Stimulated activated CD4-positive, alpha-beta T cell treated with anti-CD3 and anti-CD28 coated beads, Interleukin-4, amount 100 ng/mL, for 1 hour (primary cell): ENCODE results near the gene DCAF12.
A peak's percentile ranks its signal among the peaks of the same experiment; 100 is the strongest.
"Not testable (repeated sequence)": the region's sequence is repeated elsewhere in the genome, so short reads cannot be mapped to it uniquely, and the experiment has no call there.

Experiments
- DNase-seq: peaks from one replicate; pipeline ENCODE4 v3.0.0-alpha.2; 2020

DCAF12 gene

DNA sequence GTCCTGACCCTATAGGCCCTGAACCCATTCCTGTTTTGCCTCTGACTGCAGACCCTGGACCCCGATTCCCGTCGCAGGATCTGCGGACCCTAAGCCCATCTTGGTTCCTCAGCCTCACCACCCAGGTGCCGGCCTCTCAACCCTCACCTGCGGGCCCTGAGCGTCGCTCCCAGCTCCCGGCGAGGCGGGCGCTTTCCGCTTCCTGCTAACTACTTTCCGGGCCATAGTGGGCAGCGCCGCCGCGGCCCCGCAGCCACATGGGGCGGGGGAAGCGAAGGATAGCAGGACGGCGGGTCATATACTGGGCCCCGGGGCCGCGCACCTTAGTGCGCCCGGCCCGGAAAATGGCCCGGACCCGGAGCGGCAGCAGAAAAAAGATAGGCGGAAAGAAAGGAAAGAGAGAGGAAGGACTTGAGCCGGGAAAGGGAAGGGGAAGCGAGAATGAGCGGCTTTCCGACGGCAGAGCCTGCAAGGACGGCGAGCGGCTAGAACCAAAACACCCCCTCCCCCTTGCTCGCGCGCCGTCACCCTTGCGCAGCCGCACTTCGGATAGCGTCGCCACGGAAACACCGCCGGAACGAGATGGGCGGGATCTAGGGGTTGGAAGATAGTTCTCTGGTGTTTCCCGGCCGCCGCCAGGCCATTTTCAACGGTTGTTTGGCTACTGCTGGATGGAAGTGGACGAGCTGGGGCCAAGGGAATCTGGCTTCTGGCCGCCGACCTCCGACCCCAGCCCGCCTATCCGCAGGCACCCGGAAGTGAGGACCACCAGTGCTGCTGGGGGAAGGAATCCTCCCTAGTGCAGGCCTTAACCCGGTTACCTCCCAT is at the start of gene DCAF12:
Gene DCAF12 (minus strand): TSS at position 492 of the 828 bp plus-strand sequence. CDS start 267 bp downstream, at position 225.
- peak; percentile 89 for DNase-seq

- no peak for DNase-seq
These were observed 49.6 kb upstream of the DCAF12 start for GRCh38 chr9:34176089-34176488.

DNA sequence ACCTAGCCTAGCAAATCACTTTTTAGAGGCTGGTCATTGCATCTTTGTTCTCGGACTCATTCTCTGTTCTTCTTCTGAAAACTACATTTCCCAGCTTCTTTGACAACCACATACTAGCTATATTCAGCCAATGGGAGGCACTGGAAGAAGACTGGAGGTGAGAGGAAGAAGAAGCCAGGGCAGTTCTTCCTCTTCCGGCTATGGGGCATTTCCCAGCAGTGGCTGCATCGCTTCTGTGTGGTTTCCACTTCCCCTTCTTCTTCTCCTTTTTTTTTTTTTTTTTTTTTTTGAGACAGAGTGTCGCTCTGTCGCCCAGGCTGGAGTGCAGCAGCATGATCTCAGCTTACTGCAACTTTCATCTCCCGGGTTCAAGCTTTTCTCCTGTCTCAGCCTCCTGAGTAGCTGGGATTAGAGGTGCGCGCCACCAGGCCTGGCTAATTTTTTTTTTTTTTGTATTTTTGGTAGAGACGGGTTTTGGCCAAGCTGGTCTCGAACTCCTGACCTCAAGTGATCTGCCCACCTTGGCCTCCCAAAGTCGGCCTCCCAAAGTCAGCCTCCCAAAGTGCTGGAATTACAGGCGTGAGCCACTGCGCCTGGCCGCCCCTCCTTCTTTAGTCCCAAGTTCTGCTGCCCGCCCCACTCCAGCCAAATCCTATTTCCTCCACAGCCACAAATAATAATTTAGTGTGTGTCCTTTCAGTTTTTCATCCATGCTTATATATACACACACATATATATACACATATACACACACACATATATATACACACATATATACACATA is 45.4 kb upstream of the DCAF12 start:
- DNase-seq, result no peak

DNA sequence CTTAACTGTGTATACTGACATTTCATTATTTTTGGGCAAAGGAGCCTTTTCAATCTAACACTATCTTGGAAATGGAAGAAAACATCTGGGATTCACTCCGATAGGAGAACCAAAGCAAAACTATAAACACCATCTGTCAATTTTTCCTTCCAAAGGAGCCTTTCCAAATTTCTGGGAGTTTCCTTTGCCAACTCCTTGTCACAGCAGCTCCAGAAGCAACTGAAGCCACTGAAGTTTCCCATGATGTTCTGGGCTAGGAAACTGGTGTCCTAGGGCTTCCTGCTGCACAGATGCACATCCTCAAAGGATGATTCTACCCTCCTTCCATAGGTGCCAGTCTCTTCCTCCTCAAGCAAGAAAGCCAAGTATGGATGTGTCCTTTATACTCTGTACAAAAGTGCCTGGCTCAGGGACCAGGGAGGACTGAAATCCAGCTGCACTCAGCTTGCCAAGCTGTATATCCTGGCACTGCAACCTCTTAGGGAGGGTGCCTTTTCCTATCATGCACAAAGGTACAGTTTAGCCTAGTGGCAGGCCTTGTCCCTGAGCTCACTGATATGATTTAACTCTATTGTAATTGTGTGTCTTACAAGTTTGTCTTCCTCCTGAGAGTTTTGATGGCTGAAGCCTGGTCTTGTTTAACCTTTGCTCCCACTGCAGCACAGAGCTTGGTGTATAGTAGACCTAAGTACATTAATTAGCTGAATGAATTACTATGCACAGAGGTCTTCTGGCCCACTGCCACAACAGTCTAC is 43.9 kb upstream of the DCAF12 start:
- no peak for DNase-seq

GRCh38 chr9:34169125-34169524 is 42.6 kb upstream of the DCAF12 start:
- DNase-seq, result no peak

DNA sequence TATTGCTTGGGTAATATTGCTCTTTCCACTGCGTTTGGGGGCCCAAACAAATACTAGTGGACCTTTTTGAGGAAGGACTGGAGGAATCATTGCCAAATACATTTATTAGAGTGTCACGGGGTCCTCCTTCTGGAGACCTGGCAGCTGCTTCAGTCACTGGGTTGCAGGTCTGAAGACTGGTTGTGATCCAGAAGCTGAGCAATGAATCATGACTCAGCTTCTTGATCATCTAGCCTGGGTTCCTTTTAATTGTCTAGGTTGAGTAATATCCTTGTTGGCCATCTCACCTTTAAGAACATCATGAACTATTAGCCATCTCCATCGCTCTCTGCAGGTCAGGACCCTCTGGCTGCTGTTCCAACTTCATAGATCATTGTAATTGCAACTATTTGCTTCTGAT is 36.9 kb upstream of the DCAF12 start:
- no peak for DNase-seq

DNA sequence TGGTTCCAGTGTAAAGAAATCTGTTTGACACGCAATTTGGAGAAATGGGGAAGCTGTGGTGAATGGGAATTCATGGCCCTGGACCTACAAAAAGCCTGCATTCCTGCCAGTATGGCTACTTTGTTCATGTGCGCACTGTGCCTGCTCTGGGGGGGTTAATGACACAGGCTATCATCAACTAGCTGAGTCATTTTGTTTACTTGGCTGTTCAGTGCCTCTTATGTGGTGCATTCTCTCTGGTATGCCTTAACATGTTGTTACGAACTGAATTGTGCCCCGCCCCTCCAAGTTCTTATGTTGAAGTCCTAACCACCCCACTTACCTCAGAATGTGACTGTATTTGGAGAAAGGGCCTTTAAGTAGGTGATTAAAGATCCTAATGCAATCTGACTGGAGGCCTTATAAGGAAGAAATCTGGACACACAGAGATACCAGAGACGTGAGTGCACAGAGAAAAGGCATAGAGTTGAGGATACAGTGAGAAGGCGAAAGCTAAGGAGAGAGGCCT is 31.9 kb upstream of the DCAF12 start:
- DNase-seq, result no peak

DNA sequence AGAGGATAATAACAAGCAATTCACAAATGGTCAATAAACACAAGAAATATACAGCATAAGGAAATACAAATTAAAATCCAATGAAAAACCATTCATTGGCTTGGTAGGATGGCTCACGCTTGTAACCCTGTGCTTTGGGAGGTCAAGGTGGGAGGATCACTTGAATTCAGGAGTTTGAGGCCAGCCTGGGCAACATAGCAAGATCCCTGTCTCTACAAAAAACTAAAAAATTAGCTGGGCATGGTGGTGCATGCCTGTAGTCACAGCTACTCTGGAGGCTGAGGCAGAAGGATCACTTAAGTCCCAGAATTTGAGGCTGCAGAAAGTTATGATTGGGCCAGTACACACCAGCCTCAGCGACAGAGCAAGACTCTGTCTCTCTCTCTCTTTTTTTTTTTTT is 31.4 kb upstream of the DCAF12 start:
- no peak for DNase-seq

- DNase-seq, result no peak
These were observed 30.8 kb upstream of the DCAF12 start for GRCh38 chr9:34157318-34157717.

- no peak for DNase-seq
These were observed 27.6 kb upstream of the DCAF12 start for GRCh38 chr9:34154057-34154456.

GRCh38 chr9:34151398-34151797 is 24.9 kb upstream of the DCAF12 start:
- no peak for DNase-seq

DNA sequence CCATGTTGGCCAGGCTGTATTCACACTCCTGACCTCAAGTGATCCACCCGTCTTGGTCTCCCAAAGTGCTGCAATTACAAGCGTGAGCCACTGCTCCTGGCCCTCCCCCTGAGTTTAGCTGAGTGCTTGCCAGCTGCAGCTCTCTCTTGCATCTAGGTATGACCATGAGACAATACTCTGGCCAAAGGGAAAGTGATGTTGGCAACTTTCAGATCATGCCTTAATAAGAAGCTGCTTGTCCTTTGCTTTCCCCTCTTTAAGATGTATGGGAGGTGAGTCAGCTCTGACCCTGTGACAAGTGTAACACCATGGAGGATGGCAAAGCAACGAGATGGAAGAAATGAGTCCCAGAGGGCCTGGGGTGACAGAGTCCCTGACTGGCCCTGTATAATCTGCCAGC is 18.7 kb upstream of the DCAF12 start:
- DNase-seq, result no peak

- no peak for DNase-seq
These were observed 16.6 kb upstream of the DCAF12 start for GRCh38 chr9:34143116-34143515.

- no peak for DNase-seq
These were observed 14.4 kb upstream of the DCAF12 start for GRCh38 chr9:34140853-34141252.

DNA sequence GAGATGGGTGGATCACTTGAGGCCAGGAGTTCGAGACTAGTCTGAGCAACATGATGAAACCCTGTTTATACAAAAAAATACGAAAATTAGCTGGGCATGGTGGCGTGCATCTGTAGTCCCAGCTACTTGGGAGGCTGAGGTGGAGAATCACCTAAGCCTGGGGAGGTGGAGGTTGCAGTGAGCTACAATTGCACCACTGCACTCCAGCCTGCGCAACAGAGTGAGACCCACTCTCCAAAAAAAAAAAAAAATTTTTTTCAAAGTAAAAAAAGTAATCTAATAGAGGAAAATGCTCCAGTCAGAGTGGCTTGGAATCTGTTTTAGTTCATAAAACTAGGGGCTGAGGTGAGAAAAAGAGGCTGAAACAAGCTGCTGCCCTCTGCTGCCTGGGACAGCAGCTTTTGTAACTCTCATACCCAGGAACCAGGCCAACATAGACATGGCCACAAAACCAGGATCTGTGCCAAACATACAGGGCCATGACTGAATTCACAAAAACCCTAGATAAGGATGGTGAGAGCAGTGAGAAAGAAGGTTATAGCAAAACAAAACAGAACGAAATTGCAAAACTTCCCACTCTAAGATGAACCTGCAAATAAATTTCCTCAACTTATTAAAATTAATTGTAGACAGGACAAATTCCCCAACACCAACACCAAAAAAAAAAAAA is 13.1 kb upstream of the DCAF12 start:
- DNase-seq, result no peak

DNA sequence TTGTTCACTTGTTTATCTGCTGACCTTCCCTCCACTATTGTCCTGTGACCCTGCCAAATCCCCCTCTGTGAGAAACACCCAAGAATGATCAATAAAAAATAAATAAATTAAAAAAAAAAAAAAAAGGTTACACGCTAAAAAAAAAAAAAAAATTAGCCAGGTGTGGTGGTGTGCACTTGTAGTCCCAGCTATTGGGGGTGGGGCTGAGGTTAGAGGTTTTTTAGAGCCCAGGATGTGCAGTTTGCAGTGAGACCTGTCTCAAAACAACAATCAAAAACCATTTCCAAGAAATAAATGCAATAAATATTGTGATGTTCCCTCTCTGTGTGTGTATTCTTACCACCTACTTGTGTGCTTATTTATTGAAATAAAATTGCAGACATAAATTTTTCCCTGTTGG is 12.1 kb upstream of the DCAF12 start:
- DNase-seq, result not testable (repeated sequence)

- no peak for DNase-seq
These were observed 8.0 kb upstream of the DCAF12 start for GRCh38 chr9:34134521-34134920.

- no peak for DNase-seq
These were observed 7.0 kb upstream of the DCAF12 start for GRCh38 chr9:34133436-34133949.

- no peak for DNase-seq
These were observed 5.1 kb upstream of the DCAF12 start for GRCh38 chr9:34131571-34131970.

- DNase-seq, result no peak
These were observed 794 bp upstream of the DCAF12 start for GRCh38 chr9:34127035-34127948.

DNA sequence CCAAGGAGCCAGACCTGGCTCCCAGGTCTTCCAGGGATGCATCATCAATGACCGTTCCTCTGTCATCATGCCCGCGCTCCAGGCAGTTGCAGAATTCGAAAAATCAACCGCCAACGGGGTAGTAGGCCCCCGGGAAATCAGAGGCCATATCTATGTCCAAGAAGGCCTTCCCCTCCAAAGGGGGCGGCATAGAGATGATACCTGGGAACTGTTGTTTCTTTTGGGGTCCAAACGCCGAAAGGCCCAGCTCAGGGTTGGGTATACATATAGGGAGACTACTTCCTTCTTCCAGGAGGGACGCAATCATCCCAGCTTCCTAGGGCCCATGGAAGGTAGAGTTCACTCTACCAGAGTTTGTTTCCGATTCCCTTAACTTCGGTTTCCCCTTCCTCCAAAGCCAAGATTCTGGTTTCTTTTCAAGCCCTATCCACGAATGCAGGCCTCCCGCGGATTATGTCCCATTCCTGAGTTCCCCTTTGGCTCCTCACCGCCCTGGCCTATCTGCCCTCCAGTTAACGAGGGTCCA is 754 bp downstream of the DCAF12 start:
- DNase-seq, result no peak
